Measurements from ENCODE around the gene ZNF649.

Gene ZNF649

GRCh38 chr19:51927859-51928258 is 23.0 kb upstream of the ZNF649 start:
- peak overlapping the region; percentile 91 for H3K4me3 ChIP-seq (ENCODE audit: low read depth, low read length)
- no peak for DNase-seq (ENCODE audit: low read depth)

GRCh38 chr19:51926784-51927741 is 22.2 kb upstream of the ZNF649 start, which contains the start of gene ZNF613:
Gene ZNF613 (plus strand): TSS chr19:51927472. CDS start chr19:51936221, 8,749 bp downstream.
- H3K4me3 ChIP-seq (ENCODE audit: low read depth, low read length): peak within 1 kb of the TSS; percentile 91
- peak; percentile 98 for DNase-seq (ENCODE audit: low read depth)
- peak; percentile 39 for TF ChIP-seq CTCF (conservative IDR thresholded peaks at IDR 0.05; ENCODE audit: low read depth, low read length)

More at GRCh38 chr19:51927859-51928258, 23.0 kb upstream of the ZNF649 start:
- no peak for TF ChIP-seq CTCF (conservative IDR thresholded peaks at IDR 0.05; ENCODE audit: low read depth, low read length)

GRCh38 chr19:51926426-51926783 is 21.6 kb upstream of the ZNF649 start:
- no peak for DNase-seq (ENCODE audit: low read depth)
- no peak for TF ChIP-seq CTCF (conservative IDR thresholded peaks at IDR 0.05; ENCODE audit: low read depth, low read length)

GRCh38 chr19:51921949-51922348 is 17.1 kb upstream of the ZNF649 start:
- DNase-seq (ENCODE audit: low read depth): no peak
- TF ChIP-seq CTCF (conservative IDR thresholded peaks at IDR 0.05; ENCODE audit: low read depth, low read length): no peak
- no peak overlapping the region for H3K4me3 ChIP-seq (ENCODE audit: low read depth, low read length)

More at GRCh38 chr19:51926426-51926783, 21.6 kb upstream of the ZNF649 start:
- H3K4me3 ChIP-seq (ENCODE audit: low read depth, low read length): peak overlapping the region; percentile 91

GRCh38 chr19:51919606-51920005 is 14.8 kb upstream of the ZNF649 start:
- no peak for TF ChIP-seq CTCF (conservative IDR thresholded peaks at IDR 0.05; ENCODE audit: low read depth, low read length)
- DNase-seq (ENCODE audit: low read depth): no peak
- no peak overlapping the region for H3K4me3 ChIP-seq (ENCODE audit: low read depth, low read length)

GRCh38 chr19:51916167-51916566 is 11.3 kb upstream of the ZNF649 start:
- TF ChIP-seq CTCF (conservative IDR thresholded peaks at IDR 0.05; ENCODE audit: low read depth, low read length): no peak
- no peak for DNase-seq (ENCODE audit: low read depth)

More at GRCh38 chr19:51916167-51916566, 11.3 kb upstream of the ZNF649 start:
- no peak overlapping the region for H3K4me3 ChIP-seq (ENCODE audit: low read depth, low read length)
